Pancreas (tissue), 10 donors: ENCODE data around the gene SOCS3. TPM values are rescaled to one million over a fixed set of nuclear protein-coding genes. Genes with fewer than 3 reads are reported as not detected.

Experiments
- ATAC-seq, 4 donors: fragments of 200-7000 bp; cut with Tn5 transposase; one replicate each; pipeline versions ENCODE4 v1.8.0 to v1.9.1; 2020; ENCODE audit warnings: mild to moderate bottlenecking in 4 of 4, moderate library complexity in 4 of 4
- DNase-seq, 6 donors: peaks; one replicate each; pipeline ENCODE4 v3.0.0-alpha.2; 2020
- FAIRE-seq: peaks from 2 replicates; lab custom pipeline; 2012; peaks lifted over from hg19 to GRCh38; lab: Jason Lieb, UNC
- H3K27ac ChIP-seq, 4 donors: fragments of 200-600 bp; sonication (generic); 1 replicate in 3 of 4; 2 replicates in 1 of 4; pipeline versions ENCODE4 v1.5.0 to v1.8.0; 2020
- H3K27me3 ChIP-seq, 4 donors: fragments of 200-600 bp; one replicate each; pipeline ENCODE4 v1.8.0; 2021
- H3K36me3 ChIP-seq, 3 donors: fragments of 200-600 bp; sonication (generic) in 1 of 3; one replicate each; pipeline versions ENCODE4 v1.5.0 to v1.8.0; 2020 to 2021
- H3K4me1 ChIP-seq, 3 donors: fragments of 200-600 bp; one replicate each; pipeline ENCODE4 v1.8.0; 2021
- H3K4me3 ChIP-seq, 4 donors: fragments of 200-600 bp; sonication (generic) in 2 of 4; one replicate each; pipeline versions ENCODE4 v1.5.0 to v1.8.0; 2020 to 2021
- H3K9me3 ChIP-seq, 4 donors: fragments of 200-600 bp; one replicate each; pipeline ENCODE4 v1.8.0; 2021
- CTCF ChIP-seq, 4 donors: fragments of 200-600 bp; sonication (generic) in 3 of 4; IDR thresholded peaks; one replicate each; pipeline versions ENCODE4 v1.5.0 to v1.8.0; 2021; ENCODE audit warnings: antibody characterized with exemption in 4 of 4
- WGBS, 2 donors: extraction: QIAGEN DNeasy Blood & Tissue Kit; methylation state at CpG; one replicate each; pipeline ENCODE4 v1.1.7; 2013; 5-methylcytosine and 5-hydroxymethylcytosine counted together
- intact Hi-C, 3 donors: fragments of 100-400 bp; cut with DNase I; formaldehyde crosslinking; loops; one replicate each; pipeline versions ENCODE4 v1.11.1 to v1.14.2; 2022
- polyA plus RNA-seq, 2 donors: library from polyadenylated mRNA; stranded (reverse); fragments of 200-250 nt; gene quantifications; one replicate each; pipeline ENCODE4 v1.2.3, GENCODE V29; 2013
- total RNA-seq, 6 donors: library from RNA; stranded (reverse); fragmentation: NEBNext Ultra II Directional in 4 of 6; extraction: Animal tissue kit (Norgen Biotek cat#: 25700) in 4 of 6; gene quantifications; one replicate each; pipeline versions ENCODE4 v1.2.1 to v1.2.4, GENCODE V29; 2021 to 2023
- donor health status: healthy with polysubstance abuse.
- donor health status: DM: no; HTN: no; CAD: no; lungs with moderate emphysema.
- donor health status: DM: no; HTN: no; CAD: no.
- donor health status: control.
- donor health status: control.
- donor health status: Bipolar disorder and iron deficiency.
- donor health status: DM: yes; HTN: yes; CAD: no.
- donor health status: DM: no; HTN: no; CAD: no.
- donor health status: DM: no; HTN: no; CAD: no.
- donor health status: DM: yes; HTN: yes; CAD: no.

SOCS3 gene
- total and polyA plus RNA-seq, 8 donors, result 5.7 to 53.3 (median 22.8) TPM

- no peak for TF ChIP-seq CTCF (IDR thresholded peaks at IDR 0.05)
- WGBS, 2 donors, result 88 to 94% methylated on average over 8 of the region's 8 CpGs
- intact Hi-C loops, result no loop called here
- no peaks in the 10 kb centered on the region for H3K27me3 ChIP-seq
- no peak overlapping the region for H3K27ac ChIP-seq
- peaks cover 0 to 11% (median 10%) of the 10 kb centered on the region in 3 donors for H3K36me3 ChIP-seq
- peaks cover 12 to 16% (median 13%) of the 10 kb centered on the region in 3 donors for H3K4me1 ChIP-seq
- no peak for ATAC-seq
- FAIRE-seq, result no peak
- no peak for DNase-seq
- no peaks in the 10 kb centered on the region for H3K9me3 ChIP-seq
- H3K4me3 ChIP-seq, result no peak overlapping the region
Observed at GRCh38 chr17:78406920-78407319, 47.0 kb upstream of the SOCS3 start.

- intact Hi-C loops, result no loop called here
- Histone ChIP-seq H3K27me3 (no peaks in the 10 kb centered on the region), H3K9me3 (no peaks in the 10 kb centered on the region), H3K36me3 (peaks cover 0 to 14% (median 13%) of the 10 kb centered on the region in 3 donors), H3K27ac (no peak overlapping the region), H3K4me3 (no peak overlapping the region), H3K4me1 (peaks cover 12 to 16% (median 13%) of the 10 kb centered on the region in 3 donors)
- ATAC-seq (no peak), FAIRE-seq (no peak), DNase-seq (no peak)
- no peak for TF ChIP-seq CTCF (IDR thresholded peaks at IDR 0.05)
- 93 to 96% methylated on average over 6 of the region's 6 CpGs for WGBS, 2 donors
Observed at GRCh38 chr17:78406396-78406795, 46.5 kb upstream of the SOCS3 start.

GRCh38 chr17:78403822-78404221 lies 43.9 kb upstream of the SOCS3 start:
- TF ChIP-seq CTCF (IDR thresholded peaks at IDR 0.05), result no peak
- ATAC-seq, result no peak
- Histone ChIP-seq H3K4me1 (peaks cover 7 to 8% (median 8%) of the 10 kb centered on the region in 3 donors), H3K9me3 (no peaks in the 10 kb centered on the region), H3K27me3 (no peaks in the 10 kb centered on the region), H3K27ac (no peak overlapping the region), H3K4me3 (no peak overlapping the region), H3K36me3 (peaks cover 7 to 39% (median 33%) of the 10 kb centered on the region in 3 donors)
- DNase-seq, result peak in 1 of 6 donors; percentile 45
- FAIRE-seq, result no peak
- intact Hi-C loops, result no loop called here
- WGBS, 2 donors, result 90 to 94% methylated on average over 14 of the region's 14 CpGs

GRCh38 chr17:78401891-78402290 lies 42.0 kb upstream of the SOCS3 start:
- FAIRE-seq (no peak), DNase-seq (peak in 1 of 6 donors; percentile 15), ATAC-seq (no peak)
- TF ChIP-seq CTCF (IDR thresholded peaks at IDR 0.05), result no peak
- intact Hi-C loops, result no loop called here
- Histone ChIP-seq H3K36me3 (peaks cover 11 to 45% (median 39%) of the 10 kb centered on the region in 3 donors), H3K4me3 (no peak overlapping the region), H3K4me1 (no peaks in the 10 kb centered on the region), H3K9me3 (no peaks in the 10 kb centered on the region), H3K27me3 (no peaks in the 10 kb centered on the region), H3K27ac (no peak overlapping the region)
- WGBS, 2 donors, result 56 to 59% methylated on average over 8 of the region's 8 CpGs

- intact Hi-C loops, result no loop called here
- DNase-seq (peak in 1 of 6 donors; percentile 22), FAIRE-seq (no peak), ATAC-seq (no peak)
- H3K27me3 ChIP-seq, result no peaks in the 10 kb centered on the region
- H3K36me3 ChIP-seq, result peaks cover 11 to 45% (median 39%) of the 10 kb centered on the region in 3 donors
- H3K9me3 ChIP-seq, result no peaks in the 10 kb centered on the region
- no peak overlapping the region for H3K4me3 ChIP-seq
- no peak overlapping the region for H3K27ac ChIP-seq
- H3K4me1 ChIP-seq, result peaks cover 0 to 4% (median 3%) of the 10 kb centered on the region in 3 donors
- WGBS, 2 donors, result 72 to 74% methylated on average over 6 of the region's 6 CpGs
- no peak for TF ChIP-seq CTCF (IDR thresholded peaks at IDR 0.05)
Observed at GRCh38 chr17:78401246-78401645, 41.4 kb upstream of the SOCS3 start.
